HEK293 (cell line): ENCODE data around the gene AMZ1.

Experiments used
- CTCF ChIA-PET: fragments of 350-600 bp; formaldehyde crosslinking; extraction: SDS; loops from one replicate; lab custom pipeline; 2021; ENCODE audit warnings: antibody characterized with exemption; lab: Yijun Ruan, JAX
- POLR2A ChIA-PET: fragments of 300-600 bp; formaldehyde crosslinking; extraction: SDS; loops from one replicate; lab custom pipeline; 2020; ENCODE audit warnings: antibody characterized with exemption, inconsistent platforms; lab: Yijun Ruan, JAX
- H3K27ac ChIP-seq: fragments of 200-500 bp; sonication (Bioruptor generic); 2 replicates; pipeline ENCODE4 v1.5.1; 2014; ENCODE audit warnings: low read depth, low read length, control low read depth, inconsistent platforms; ENCODE audit errors: extremely low read depth
- H3K36me3 ChIP-seq, 2 experiments: fragments of 200-500 bp in 1 of 2; sonication (Bioruptor generic) in 1 of 2; 1 replicate in 1 of 2; 2 replicates in 1 of 2; pipeline ENCODE4 v1.5.1; 2014 to 2017; ENCODE audit warnings: inconsistent platforms in 2 of 2, low read length in 2 of 2; ENCODE audit not compliant: control insufficient read depth in 2 of 2, insufficient read depth in 1 of 2
- H3K4me1 ChIP-seq: fragments of 200-500 bp; sonication (Bioruptor generic); 2 replicates; pipeline ENCODE4 v1.5.1; 2014; ENCODE audit warnings: mild to moderate bottlenecking, low read length, inconsistent platforms; ENCODE audit not compliant: control insufficient read depth, insufficient read depth
- H3K4me3 ChIP-seq: 2 replicates; pipeline ENCODE4 v1.5.1; 2011; ENCODE audit warnings: low read depth, mild to moderate bottlenecking, control low read depth, low read length, moderate library complexity
- H3K9me3 ChIP-seq: fragments of 200-500 bp; sonication (Bioruptor generic); 2 replicates; pipeline ENCODE4 v1.5.1; 2014; ENCODE audit warnings: low read depth, low read length, inconsistent platforms; ENCODE audit not compliant: control insufficient read depth, insufficient read depth
- GLIS1 ChIP-seq: fragments of 450-650 bp; formaldehyde crosslinking; IDR thresholded peaks from 2 replicates; pipeline ENCODE4 v1.5.1; 2016; ENCODE audit warnings: missing biosample characterization, missing genetic modification characterization
- HOXC10 ChIP-seq: sonication (generic); formaldehyde crosslinking; IDR thresholded peaks from 2 replicates; pipeline ENCODE4 v1.8.1; 2023; ENCODE audit warnings: mild to moderate bottlenecking, missing genetic modification reagents
- MZF1 ChIP-seq: fragments of 450-650 bp; formaldehyde crosslinking; IDR thresholded peaks from 2 replicates; pipeline ENCODE4 v1.5.1; 2017; ENCODE audit warnings: missing biosample characterization, missing genetic modification characterization, borderline replicate concordance
- PRDM6 ChIP-seq: fragments of 450-650 bp; formaldehyde crosslinking; IDR thresholded peaks from 2 replicates; pipeline ENCODE4 v1.5.1; 2017; ENCODE audit warnings: missing biosample characterization, missing genetic modification characterization
- RBAK ChIP-seq: fragments of 450-650 bp; formaldehyde crosslinking; IDR thresholded peaks from 2 replicates; pipeline ENCODE4 v1.5.1; 2016; ENCODE audit warnings: missing biosample characterization, missing genetic modification characterization
- ZBTB1 ChIP-seq: fragments of 450-650 bp; formaldehyde crosslinking; IDR thresholded peaks from 2 replicates; pipeline ENCODE4 v1.5.1; 2016; ENCODE audit warnings: missing biosample characterization, missing genetic modification characterization
- ZBTB17 ChIP-seq: fragments of 450-650 bp; formaldehyde crosslinking; IDR thresholded peaks from 2 replicates; pipeline ENCODE4 v1.5.1; 2016; ENCODE audit warnings: missing biosample characterization, missing genetic modification characterization
- ZBTB21 ChIP-seq: fragments of 450-650 bp; formaldehyde crosslinking; IDR thresholded peaks from 2 replicates; pipeline ENCODE4 v1.5.1; 2017; ENCODE audit warnings: missing biosample characterization, missing genetic modification characterization
- ZBTB48 ChIP-seq: fragments of 450-650 bp; formaldehyde crosslinking; IDR thresholded peaks from 2 replicates; pipeline ENCODE4 v1.5.1; 2016; ENCODE audit warnings: missing biosample characterization, missing genetic modification characterization
- ZFP41 ChIP-seq: fragments of 450-650 bp; formaldehyde crosslinking; IDR thresholded peaks from 2 replicates; pipeline ENCODE4 v1.5.1; 2016; ENCODE audit warnings: missing biosample characterization, missing genetic modification characterization, borderline replicate concordance
- ZNF112 ChIP-seq: fragments of 450-650 bp; formaldehyde crosslinking; IDR thresholded peaks from 2 replicates; pipeline ENCODE4 v1.5.0; 2017; ENCODE audit warnings: missing biosample characterization, missing genetic modification characterization
- ZNF132 ChIP-seq: fragments of 450-650 bp; formaldehyde crosslinking; IDR thresholded peaks from 2 replicates; pipeline ENCODE4 v1.5.1; 2017; ENCODE audit warnings: missing biosample characterization, missing genetic modification characterization, borderline replicate concordance
- ZNF223 ChIP-seq: fragments of 450-650 bp; formaldehyde crosslinking; IDR thresholded peaks from 2 replicates; pipeline ENCODE4 v1.5.1; 2016; ENCODE audit warnings: missing biosample characterization, missing genetic modification characterization
- ZNF324 ChIP-seq: fragments of 450-650 bp; formaldehyde crosslinking; IDR thresholded peaks from 2 replicates; pipeline ENCODE4 v1.5.1; 2016; ENCODE audit warnings: missing biosample characterization, missing genetic modification characterization
- ZNF391 ChIP-seq: fragments of 450-650 bp; formaldehyde crosslinking; IDR thresholded peaks from 2 replicates; pipeline ENCODE4 v1.5.1; 2016; ENCODE audit warnings: low read depth, missing biosample characterization, missing genetic modification characterization, borderline replicate concordance
- ZNF404 ChIP-seq: fragments of 450-650 bp; formaldehyde crosslinking; IDR thresholded peaks from 2 replicates; pipeline ENCODE4 v1.5.1; 2017; ENCODE audit warnings: missing biosample characterization, missing genetic modification characterization
- ZNF416 ChIP-seq: fragments of 450-650 bp; formaldehyde crosslinking; IDR thresholded peaks from 2 replicates; pipeline ENCODE4 v1.5.1; 2016; ENCODE audit warnings: missing biosample characterization, missing genetic modification characterization
- ZNF433 ChIP-seq: fragments of 450-650 bp; formaldehyde crosslinking; IDR thresholded peaks from 2 replicates; pipeline ENCODE4 v1.5.1; 2016; ENCODE audit warnings: missing biosample characterization, missing genetic modification characterization, low read depth
- ZNF658 ChIP-seq: fragments of 450-650 bp; formaldehyde crosslinking; IDR thresholded peaks from 2 replicates; pipeline ENCODE4; 2016; ENCODE audit warnings: missing biosample characterization, missing genetic modification characterization
- ZNF660 ChIP-seq: fragments of 450-650 bp; IDR thresholded peaks from 2 replicates; pipeline ENCODE4 v1.5.1; 2018; ENCODE audit warnings: missing biosample characterization, mild to moderate bottlenecking, missing genetic modification characterization
- ZNF707 ChIP-seq: fragments of 450-650 bp; formaldehyde crosslinking; IDR thresholded peaks from 2 replicates; pipeline ENCODE4 v1.5.1; 2016; ENCODE audit warnings: missing biosample characterization, missing genetic modification characterization
- ZNF747 ChIP-seq: fragments of 450-650 bp; formaldehyde crosslinking; IDR thresholded peaks from 2 replicates; pipeline ENCODE4 v1.5.1; 2016; ENCODE audit warnings: missing biosample characterization, missing genetic modification characterization
- ZSCAN30 ChIP-seq: fragments of 450-650 bp; IDR thresholded peaks from 2 replicates; pipeline ENCODE4 v1.5.1; 2018; ENCODE audit warnings: missing biosample characterization, mild to moderate bottlenecking, missing genetic modification characterization, moderate library complexity
- TF ChIP-seq, protein P1 (sequence below): fragments of 450-650 bp; formaldehyde crosslinking; IDR thresholded peaks from 2 replicates; pipeline ENCODE4 v1.5.1; 2016; ENCODE audit warnings: missing biosample characterization, missing genetic modification characterization, borderline replicate concordance

AMZ1 gene

DNA sequence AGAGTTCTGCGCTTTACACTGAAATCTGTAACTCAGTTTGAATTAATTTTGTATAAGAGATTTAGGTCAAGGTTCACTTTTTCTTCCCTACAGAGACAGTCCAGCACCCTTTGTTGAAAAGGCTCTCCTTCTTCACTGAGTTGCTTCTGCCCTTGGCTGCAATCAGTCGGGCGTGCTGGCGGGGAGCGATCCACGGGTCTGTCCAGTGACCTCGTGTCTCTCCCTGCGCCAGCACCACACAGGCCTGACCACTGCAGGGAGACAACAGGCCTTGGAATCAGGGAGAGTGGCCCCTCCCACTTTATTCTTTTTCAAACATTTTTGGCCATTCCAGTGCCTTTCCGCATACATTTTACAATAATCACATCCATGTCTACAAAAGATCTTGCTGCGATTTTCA, 66.9 kb downstream of the AMZ1 start:
- no peak overlapping the region for H3K4me3 ChIP-seq
- no peaks in the 10 kb centered on the region for H3K9me3 ChIP-seq
- no peaks in the 10 kb centered on the region for H3K36me3 ChIP-seq
- CTCF ChIA-PET = no interaction called here
- no peak for TF ChIP-seq ZBTB17 (tag by site-specific recombination)
- no peak for TF ChIP-seq ZNF112 (tag by site-specific recombination)
- no peak for TF ChIP-seq ZBTB48 (tag by site-specific recombination)
- TF ChIP-seq PRDM6 (tag by site-specific recombination) = no peak
- TF ChIP-seq ZSCAN30 (tag by site-specific recombination) = no peak
- TF ChIP-seq ZNF132 (tag by site-specific recombination) = no peak
- TF ChIP-seq ZNF416 (tag by site-specific recombination) = no peak
- POLR2A ChIA-PET = no interaction called here
- no peak overlapping the region for H3K27ac ChIP-seq
- H3K4me1 ChIP-seq = peaks cover 6% of the 10 kb centered on the region

- ChIA-PET CTCF (no interaction called here), POLR2A (no interaction called here)
- Histone ChIP-seq H3K4me3 (no peak overlapping the region), H3K9me3 (no peaks in the 10 kb centered on the region), H3K36me3 (no peaks in the 10 kb centered on the region), H3K27ac (no peak overlapping the region), H3K4me1 (peaks cover 6% of the 10 kb centered on the region)
- no peak for TF ChIP-seq GLIS1 (tag by site-specific recombination)
- TF ChIP-seq ZNF660 = no peak
- TF ChIP-seq MZF1 (tag by site-specific recombination) = no peak
- TF ChIP-seq ZNF223 = no peak
- no peak for TF ChIP-seq ZNF658
- no peak for TF ChIP-seq ZNF707 (tag by site-specific recombination)
- TF ChIP-seq ZNF391 (tag by site-specific recombination) = no peak
- TF ChIP-seq ZNF433 = no peak
- no peak for TF ChIP-seq ZBTB21 (tag by site-specific recombination)
- TF ChIP-seq, protein P1, sequence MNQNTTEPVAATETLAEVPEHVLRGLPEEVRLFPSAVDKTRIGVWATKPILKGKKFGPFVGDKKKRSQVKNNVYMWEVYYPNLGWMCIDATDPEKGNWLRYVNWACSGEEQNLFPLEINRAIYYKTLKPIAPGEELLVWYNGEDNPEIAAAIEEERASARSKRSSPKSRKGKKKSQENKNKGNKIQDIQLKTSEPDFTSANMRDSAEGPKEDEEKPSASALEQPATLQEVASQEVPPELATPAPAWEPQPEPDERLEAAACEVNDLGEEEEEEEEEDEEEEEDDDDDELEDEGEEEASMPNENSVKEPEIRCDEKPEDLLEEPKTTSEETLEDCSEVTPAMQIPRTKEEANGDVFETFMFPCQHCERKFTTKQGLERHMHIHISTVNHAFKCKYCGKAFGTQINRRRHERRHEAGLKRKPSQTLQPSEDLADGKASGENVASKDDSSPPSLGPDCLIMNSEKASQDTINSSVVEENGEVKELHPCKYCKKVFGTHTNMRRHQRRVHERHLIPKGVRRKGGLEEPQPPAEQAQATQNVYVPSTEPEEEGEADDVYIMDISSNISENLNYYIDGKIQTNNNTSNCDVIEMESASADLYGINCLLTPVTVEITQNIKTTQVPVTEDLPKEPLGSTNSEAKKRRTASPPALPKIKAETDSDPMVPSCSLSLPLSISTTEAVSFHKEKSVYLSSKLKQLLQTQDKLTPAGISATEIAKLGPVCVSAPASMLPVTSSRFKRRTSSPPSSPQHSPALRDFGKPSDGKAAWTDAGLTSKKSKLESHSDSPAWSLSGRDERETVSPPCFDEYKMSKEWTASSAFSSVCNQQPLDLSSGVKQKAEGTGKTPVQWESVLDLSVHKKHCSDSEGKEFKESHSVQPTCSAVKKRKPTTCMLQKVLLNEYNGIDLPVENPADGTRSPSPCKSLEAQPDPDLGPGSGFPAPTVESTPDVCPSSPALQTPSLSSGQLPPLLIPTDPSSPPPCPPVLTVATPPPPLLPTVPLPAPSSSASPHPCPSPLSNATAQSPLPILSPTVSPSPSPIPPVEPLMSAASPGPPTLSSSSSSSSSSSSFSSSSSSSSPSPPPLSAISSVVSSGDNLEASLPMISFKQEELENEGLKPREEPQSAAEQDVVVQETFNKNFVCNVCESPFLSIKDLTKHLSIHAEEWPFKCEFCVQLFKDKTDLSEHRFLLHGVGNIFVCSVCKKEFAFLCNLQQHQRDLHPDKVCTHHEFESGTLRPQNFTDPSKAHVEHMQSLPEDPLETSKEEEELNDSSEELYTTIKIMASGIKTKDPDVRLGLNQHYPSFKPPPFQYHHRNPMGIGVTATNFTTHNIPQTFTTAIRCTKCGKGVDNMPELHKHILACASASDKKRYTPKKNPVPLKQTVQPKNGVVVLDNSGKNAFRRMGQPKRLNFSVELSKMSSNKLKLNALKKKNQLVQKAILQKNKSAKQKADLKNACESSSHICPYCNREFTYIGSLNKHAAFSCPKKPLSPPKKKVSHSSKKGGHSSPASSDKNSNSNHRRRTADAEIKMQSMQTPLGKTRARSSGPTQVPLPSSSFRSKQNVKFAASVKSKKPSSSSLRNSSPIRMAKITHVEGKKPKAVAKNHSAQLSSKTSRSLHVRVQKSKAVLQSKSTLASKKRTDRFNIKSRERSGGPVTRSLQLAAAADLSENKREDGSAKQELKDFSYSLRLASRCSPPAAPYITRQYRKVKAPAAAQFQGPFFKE (tag by site-specific recombination) = no peak
- no peak for TF ChIP-seq ZFP41 (tag by site-specific recombination)
- TF ChIP-seq RBAK (tag by site-specific recombination) = no peak
- TF ChIP-seq ZNF324 (tag by site-specific recombination) = no peak
- TF ChIP-seq ZNF404 (tag by site-specific recombination) = no peak
- no peak for TF ChIP-seq HOXC10 (CRISPR knock-in tag)
- TF ChIP-seq ZNF747 = no peak
- TF ChIP-seq ZBTB1 (tag by site-specific recombination) = no peak
Measured at GRCh38 chr7:2755531-2755930, 67.5 kb downstream of the AMZ1 start.
